NCI-H146 treated with DMSO at 0.1 percent for 48 hours (cell line): ENCODE data around the gene SUFU.
"Not testable (repeated sequence)": the region's sequence is repeated elsewhere in the genome, so short reads cannot be mapped to it uniquely, and the experiment has no call there.

ENCODE experiments used
- DNase-seq: peaks from one replicate; lab custom pipeline; 2025; ENCODE audit not compliant: unreplicated experiment; lab: John Stamatoyannopoulos, UW

Gene SUFU

DNA sequence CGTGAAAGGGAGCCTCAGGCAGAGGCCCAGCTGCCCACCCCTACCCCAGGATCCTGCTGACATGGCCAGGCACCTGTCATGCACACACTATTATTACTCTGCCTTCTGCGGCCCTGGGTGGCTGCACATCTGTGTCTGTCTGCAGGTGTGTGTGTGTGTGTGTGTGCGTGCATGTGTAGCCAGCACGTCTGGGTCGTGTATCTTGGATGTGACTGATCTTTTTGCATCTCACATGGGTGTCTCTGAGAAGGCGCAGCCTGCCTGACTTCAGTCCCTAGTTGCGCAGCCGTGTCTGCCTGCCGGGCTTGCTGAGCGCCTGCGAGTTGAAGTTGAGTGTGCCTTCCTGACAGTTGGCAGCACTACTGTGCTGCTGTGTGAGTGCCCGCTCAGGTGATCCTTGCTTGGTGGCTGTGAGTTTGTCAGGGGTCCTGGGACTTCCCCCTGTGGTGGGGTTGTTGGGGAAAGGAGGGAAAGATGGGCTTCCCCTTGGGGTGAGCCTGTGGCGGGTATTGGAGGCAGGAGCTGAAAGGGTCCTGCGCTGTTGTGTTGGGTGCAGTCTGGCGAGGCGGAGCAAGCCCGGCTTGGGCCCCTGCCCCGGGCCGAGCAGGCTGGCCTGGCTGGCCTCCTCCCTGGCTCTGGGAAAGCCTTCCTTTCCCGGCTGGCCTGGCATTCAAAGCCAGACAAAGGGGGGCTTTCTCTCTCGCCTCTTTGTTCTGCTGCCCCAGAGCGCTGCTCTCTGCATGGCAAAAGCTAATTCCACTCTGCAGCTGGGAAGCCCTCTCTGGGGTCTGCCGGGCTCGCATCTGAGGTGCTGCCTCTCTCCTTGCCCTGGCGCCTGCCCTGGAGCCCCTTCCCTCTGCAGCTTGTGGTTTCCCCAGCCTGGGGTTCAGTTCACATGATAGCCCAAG is 145.4 kb downstream of the SUFU start:
- no peak for DNase-seq

DNA sequence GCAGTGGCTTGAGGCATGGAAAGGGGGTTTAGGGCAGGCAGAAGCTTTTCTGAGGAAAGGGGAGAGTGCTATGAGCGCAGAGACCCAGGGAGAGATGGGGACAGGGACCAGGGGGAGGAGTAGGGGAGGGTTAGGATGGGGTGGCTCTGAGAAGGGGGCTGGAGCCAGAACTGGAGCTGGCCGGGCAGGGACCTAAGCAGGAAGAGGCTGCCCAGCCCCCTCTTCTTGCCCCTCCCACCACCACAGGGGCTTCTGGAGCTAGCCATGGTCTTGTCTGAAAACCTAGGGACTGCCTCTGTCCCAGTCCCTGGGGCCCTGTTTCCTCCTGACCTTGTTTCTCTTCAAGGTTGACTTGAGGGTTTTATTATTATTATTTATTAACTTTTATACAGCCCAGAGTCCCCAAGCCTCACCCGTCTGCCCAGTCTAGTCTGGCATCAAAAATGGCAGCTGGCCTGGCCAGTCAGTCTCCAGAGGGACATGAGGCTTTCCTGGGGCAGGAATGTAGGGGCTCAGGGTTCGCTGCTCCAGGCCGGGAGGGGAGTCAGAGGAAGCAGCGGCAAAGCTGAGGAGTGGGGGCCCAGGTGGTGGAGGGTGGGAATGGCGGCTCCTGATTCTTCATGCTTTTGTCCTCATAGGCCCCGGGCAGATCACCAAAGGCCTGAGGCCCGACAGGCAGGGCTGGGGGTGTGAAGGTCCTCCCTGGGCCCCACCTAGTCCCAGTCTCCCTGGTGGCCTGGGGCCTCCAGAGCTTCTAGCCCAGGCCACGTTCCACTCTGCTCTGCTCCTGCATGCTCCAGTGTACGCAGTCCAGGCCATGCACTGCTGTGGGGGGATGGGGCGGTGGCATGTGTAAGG is 146.3 kb downstream of the SUFU start:
- DNase-seq: no peak

- no peak for DNase-seq
Observed at GRCh38 chr10:102650655-102651454, 147.1 kb downstream of the SUFU start.

GRCh38 chr10:102651455-102652169 is 147.8 kb downstream of the SUFU start:
- DNase-seq: no peak

GRCh38 chr10:102652170-102652916 is 148.6 kb downstream of the SUFU start:
- no peak for DNase-seq

DNA sequence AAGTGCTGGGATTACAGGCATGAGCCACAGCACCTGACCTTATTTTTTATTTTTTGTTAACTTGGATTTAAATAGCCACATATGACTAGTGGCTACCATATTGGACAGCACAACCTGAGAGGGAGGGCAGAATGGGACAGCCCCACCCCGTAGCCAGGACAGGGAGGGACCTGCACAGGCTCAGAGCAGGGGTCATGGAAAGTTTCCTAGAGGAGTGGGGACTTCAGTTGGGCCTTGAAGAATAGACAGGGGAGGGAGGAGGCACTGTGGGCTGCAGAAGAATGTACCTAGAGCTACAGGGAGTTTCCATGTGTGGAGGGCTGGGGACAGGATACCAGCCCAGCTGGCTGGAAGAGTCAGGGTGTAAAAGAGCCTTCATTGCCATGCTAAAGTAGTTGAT is 149.3 kb downstream of the SUFU start:
- DNase-seq: no peak

DNA sequence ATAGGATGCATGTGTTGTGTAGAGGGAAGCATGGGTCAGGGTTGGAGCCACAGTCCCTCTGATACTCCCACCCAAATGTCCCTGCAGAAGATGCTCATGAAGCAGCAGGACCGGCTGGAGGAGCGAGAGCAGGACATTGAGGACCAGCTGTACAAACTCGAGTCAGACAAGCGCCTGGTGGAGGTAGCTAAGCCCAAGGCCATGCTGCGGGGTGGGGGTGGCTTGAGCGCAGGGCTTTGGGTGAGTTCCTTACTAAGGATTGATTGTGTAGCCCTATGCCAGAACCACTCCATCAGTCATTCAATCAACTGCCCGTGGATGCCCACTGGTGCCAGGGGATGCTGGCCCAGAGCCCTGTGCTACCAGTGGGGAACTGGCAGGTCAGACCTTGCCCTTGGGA is 150.8 kb downstream of the SUFU start:
- no peak for DNase-seq

GRCh38 chr10:102654969-102655368 is 151.2 kb downstream of the SUFU start:
- no peak for DNase-seq

DNA sequence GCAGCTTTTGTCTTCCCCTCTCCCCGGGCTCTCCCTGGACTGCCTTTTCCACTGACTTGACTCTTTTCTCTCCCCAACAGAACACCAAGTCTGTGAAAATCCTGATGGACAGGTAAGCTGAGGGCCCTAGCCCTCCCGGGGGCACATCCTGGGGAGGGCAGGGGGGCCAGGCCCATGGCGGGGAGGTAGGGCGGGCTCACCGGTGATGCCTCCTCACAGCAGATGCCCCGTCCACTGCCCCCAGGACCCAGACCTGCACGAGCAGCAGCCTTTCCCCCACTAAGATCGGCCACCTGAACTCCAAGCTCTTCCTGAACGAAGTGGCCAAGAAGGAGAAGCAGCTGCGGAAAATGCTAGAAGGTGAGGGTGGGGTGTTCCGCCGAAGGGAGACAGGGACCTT is 152.3 kb downstream of the SUFU start:
- DNase-seq: no peak

- DNase-seq: no peak
Observed at GRCh38 chr10:102656791-102657371, 153.1 kb downstream of the SUFU start.

DNA sequence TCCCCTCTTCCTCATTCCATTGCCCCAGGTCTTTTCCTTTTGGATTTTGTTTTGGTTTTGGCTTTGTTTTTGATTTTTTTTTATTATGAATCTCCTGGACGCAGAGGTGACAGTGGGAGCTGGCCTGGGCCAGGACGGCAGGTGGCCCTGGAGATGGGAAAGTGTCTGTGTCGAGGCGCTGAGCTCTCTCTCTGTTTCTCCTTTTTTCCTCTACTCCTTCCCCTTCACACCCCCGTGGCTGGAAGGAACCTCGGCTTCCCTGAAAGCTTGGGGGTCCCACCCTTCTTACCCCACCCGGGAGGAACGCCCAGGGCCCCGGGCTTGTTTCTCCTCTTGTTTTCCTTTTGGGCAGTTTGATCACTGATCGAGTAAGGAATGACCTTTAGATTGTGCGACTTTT is 153.7 kb downstream of the SUFU start:
- no peak for DNase-seq

- DNase-seq: no peak
Observed at GRCh38 chr10:102657984-102658724, 154.4 kb downstream of the SUFU start.

GRCh38 chr10:102658802-102659201 is 155.0 kb downstream of the SUFU start:
- DNase-seq: no peak

DNA sequence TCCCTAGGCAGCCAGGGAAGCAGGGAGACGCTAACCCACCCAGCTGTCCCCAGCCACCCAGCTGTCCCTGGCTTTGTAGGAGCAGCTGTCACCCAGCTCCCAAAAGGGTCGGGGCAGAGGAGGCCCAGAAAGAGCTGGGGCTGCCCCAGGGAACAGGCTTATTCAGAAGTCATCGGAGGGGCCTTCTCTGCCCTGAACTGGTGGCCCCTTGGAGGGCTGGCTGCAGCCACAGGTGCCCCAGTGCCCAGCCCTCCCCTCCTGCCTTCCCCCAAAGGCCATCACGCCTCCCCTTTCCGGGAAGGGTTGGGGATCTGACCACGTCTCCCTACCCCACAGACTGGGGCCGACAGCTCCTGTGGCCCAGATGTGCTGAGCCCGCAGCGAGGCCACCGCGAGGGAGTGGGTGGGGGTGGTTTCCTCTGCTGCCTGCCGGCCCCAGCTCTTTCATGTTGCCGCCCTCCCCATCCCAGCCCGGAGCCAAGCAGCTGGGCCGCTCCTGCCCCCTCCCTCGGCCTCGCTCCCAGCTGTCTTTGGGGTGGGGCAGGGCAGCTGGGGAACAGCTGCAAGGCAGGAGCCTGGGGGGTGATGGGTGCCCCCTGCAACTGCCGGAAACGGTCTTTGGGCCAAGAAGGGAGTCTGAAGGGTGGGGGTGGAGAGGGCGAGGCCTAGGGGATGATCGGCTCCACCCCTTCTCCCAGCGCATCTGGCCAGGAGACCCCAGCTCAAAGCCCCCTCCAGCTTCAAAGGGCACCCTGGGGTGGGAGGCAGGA is 157.3 kb downstream of the SUFU start:
- peak; percentile 7 for DNase-seq

GRCh38 chr10:102661658-102662028 is 157.9 kb downstream of the SUFU start:
- DNase-seq: no peak

DNA sequence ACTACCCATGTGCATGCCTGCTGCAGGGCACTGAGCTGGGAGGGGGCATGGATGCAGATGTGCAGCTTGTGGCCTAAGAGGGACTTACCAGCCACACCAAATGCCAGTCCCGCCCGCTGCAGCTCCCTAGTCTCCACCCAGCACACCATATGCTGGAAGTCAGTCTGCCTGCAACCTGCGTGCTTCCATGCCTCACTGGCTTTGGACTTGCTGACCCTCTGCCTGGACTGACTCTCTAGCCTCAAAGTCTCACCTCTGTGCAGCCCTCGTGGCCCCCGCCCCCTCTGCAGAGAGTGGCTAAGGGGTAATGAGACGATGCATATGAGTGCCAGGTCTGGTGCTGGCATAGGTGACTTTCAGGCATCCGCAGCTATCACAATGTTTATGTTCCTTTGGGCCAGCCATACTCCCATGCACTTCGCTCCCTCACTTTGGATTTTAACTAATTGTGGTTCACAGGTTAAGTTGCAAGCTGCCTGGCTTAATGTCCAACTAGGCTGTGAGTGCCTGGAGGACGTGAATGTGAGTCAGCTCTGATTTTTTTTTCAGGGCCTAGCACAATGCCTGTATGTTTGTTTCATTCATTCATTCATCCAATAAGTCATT is 162.2 kb downstream of the SUFU start:
- no peak for DNase-seq

DNA sequence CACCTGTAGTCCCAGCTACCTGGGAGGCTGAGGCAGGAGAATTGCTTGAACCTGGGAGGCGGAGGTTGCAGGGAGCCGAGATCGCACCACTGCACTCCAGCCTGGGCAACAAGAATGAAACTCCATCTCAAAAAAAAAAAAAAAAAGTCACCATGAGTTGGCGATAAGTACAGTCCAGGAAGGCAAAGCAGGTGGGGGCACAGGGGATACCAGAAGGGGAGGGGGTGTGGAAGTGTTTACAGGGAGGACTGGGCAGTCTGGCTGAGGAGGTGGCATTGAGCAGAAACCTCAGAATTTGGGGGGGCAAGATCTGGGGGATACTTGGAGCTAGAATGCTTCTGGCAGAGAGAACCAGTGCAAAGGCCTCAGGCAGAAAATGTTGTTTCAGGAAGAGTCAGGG is 163.6 kb downstream of the SUFU start:
- not testable (repeated sequence) for DNase-seq
